HG03103 (cell line): ENCODE results near the gene ROCK1.
"Not testable (repeated sequence)": the region's sequence is repeated elsewhere in the genome, so short reads cannot be mapped to it uniquely, and the experiment has no call there.

Source experiments
- ATAC-seq: cut with Tn5 transposase; IDR thresholded peaks from one replicate; pipeline ENCODE4 v1.9.1; 2021; ENCODE audit warnings: low read depth; ENCODE audit not compliant: unreplicated experiment

Gene ROCK1

DNA sequence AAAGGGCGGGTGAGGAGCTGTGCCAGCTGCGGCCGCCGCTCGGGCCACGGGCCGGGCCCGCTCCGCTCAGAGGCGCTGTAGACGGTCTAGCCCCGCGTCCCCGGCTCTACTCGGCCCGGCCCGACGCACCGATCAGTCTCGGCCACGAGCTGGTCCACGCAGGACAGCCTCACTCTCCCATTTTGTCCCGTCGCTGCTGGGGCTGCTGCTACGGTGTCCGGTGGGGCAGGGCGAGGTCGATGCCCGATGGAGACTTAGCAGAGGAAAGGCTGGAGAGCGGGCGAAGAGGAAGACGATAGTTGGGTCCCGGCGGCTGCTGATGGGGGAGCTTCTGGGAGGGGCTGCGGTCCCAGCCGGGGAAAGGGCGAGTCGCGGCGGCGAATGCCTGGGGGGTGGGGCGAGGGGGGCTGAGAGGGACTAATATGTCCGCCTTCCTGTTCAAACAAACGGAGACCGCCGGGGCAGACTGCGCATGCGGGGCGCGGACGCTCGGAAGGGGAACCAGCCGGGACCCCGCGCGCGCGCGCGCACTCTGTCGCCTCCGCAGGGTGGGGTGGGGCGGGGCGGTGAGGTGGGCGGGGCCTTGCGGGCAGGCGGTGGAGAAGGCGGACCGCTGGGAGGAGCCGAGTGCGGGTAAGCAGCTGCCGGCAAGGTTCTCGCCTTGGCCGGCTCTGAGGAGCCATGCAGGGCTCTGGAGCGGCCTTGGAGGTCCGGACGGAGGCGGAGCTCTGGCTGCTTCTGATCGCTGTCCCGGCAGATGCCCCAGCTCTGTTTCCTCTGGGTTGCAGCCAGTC lies at the start of gene ROCK1:
TSS of gene ROCK1 (minus strand) at position 468 of the 794 bp plus-strand sequence. CDS start 903 bp downstream, outside the sequence.
- ATAC-seq = peak; percentile 89

DNA sequence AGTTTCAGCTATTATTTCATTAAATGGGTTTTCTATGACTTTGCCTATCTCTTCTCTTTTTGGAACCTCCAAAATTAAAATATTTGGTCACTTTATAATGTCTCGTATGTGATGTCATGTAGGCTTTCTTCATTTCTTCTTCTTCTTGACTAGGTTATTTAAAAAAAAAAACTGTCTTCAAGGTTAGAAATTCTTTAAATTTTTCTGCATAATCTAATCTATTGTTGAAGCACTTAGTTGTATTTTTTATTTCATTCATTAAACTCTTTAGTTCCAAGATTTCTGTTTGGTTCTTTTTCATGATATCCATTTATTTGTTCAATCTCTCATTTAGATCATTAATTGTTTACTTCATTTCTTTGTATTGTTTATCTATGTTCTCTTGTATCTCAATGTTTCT lies 43.8 kb upstream of the ROCK1 start:
- ATAC-seq = no peak

DNA sequence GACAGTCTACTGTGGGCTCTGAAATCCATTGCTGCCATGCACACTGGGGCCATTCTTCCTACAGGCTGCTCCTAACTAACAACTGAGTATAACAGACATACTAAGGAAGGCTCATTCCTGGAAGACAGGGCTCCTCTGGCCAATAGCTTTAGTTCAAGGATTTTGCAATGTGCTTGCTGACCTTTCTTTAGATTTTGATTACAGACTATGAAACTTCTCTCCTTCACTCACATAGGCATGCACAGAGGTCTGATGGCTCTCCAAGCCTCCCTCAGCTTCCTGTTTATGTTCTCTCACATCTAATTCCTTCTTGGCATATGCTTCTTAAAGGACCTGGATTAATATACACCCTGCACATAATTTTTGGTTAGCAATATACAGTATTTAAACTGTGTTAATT lies 34.4 kb upstream of the ROCK1 start:
- no peak for ATAC-seq

DNA sequence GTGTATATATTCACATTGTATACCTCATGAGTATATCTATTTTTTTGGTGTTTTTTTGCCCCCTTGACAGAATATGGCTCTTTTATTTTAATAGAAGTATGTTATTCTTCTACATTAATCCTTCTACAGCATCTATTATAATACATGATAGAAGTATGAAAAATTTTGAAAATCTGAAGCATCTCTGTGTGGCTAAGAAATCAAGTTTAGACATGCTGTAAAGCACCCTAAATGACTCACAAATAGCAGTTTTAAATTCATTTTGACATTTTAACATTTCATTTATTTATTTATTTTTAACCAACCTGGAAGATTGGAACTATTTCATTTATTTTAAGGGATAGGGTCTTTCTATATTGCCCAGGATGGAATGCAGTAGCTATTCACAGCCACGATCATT lies 33.8 kb upstream of the ROCK1 start:
- ATAC-seq = no peak

DNA sequence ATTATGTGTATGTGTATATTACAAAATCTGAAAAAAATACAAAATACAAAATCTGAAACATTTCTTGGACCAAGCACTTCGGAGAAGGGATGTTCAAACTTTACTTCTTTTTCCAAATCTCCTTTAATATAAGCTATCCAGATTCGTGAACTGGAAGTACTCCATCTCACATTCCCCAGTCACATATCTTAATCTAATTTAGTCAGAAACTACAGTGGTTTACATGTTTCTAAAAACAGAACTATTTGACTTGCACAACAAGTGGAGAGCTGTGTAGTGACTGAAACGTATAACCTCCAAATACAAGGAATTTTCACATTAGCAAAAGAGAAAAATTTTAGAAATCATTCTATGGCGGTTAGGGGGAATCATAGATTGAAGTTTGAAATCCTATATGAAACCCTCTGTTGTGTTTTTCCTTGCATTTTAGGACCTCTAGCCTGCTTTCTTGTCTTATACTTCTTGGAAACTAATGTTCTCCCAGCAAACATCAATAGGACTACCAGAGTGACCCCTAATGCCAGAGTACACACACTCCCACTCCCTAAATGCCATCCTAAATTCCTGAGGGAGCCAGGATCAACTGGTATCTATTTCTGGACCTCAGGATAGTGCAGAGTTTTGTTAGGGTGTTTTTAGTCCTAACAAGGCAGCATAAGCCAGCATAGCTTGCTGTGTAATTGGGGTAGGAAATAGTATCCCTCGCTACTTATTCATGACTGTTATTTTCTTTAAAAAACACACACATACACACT lies 30.2 kb upstream of the ROCK1 start:
- ATAC-seq = no peak

DNA sequence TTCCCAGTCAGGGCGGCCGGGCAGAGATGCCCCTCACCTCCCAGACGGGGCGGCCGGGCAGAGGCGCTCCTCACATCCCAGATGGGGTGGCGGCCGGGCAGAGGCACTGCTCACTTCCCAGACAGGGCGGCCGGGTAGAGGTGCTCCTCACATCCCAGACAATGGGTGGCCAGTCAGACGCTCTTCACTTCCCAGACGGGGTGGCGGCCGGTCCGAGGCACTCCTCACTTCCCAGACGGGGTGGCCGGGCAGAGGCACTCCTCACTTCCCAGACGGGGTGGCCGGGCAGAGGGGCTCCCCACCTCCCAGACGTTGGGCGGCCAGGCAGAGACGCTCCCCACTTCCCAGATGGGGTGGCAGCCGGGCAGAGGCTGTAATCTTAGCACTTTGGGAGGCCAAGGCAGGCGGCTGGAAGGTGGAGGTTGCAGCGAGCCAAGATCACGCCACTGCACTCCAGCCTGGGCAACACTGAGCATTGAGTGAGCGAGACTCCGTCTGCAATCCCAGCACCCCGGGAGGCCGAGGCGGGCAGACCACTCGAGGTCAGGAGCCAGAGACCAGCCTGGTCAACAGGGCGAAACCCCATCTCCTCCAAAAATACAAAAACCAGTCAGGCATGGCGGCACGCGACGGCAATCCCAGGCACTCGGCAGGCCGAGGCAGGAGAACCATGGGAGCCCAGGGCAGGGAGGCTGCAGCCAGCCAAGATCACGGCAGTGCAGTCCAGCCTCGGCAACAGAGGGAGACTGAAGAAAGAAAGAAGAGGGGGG lies 26.3 kb upstream of the ROCK1 start:
- not testable (repeated sequence) for ATAC-seq

DNA sequence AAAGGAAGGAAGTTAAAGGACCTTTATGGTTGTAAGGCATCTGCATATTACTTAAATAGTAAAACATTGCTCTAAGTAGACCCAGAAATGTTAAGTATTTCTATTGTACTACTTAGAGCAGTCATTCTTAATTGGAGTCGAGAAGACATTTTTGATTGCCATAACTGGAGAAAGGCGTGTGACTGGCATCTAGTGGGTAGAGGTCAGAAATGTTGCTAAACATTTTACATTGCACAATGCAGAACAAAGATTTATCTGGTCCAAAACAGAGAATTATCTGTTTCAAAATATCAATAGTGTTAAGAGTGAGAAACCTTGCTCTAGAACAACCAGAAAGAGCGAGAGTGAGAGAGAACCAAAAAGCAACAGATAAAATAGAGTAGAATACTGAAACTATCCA lies 23.3 kb upstream of the ROCK1 start:
- ATAC-seq = no peak

DNA sequence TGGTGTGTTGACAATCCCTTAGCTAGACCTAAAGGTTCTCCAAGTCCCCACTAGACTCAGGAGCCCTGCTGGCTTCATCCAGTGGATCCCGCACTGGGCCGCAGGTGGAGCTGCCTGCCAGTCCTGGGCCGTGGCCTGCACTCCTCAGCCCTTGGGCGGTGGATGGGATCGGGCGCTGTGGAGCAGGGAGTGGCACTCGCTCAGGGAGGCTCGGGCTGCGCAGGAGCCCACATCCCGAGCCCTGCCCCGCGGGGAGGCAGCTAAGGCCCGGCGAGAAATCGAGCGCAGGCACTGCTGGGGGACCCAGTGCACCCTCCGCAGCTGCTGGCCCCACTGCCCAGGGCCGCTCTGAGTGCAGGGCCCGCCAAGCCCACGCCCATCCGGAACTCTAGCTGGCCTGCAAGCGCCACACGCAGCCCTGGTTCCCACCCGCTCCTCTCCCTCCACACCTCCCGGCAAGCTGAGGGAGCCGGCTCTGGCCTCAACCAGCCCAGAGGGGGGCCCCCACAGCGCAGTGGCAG lies 20.8 kb upstream of the ROCK1 start:
- ATAC-seq = no peak

DNA sequence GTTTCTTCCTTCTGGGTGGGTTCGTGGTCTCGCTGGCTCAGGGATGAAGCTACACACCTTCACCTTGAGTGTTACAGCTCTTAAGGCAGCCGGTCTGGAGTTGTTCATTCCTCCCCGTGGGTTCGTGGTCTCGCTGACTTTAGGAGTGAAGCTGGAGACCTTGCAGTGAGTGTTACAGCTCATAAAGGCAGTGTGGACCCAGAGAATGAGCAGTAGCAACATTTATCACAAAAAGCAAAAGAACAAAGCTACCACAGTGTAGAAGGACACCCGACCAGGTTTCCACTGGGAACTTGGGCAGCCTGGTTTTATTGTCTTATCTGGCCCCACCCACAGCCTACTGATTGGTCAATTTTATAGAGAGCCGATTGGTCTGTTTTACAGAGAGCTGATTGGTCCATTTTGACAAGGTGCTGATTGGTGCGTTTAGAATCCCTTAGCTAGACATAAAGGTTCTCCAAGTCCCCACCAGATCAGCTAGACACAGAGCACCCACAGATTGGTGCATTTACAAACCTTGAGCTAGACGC lies 20.1 kb upstream of the ROCK1 start:
- ATAC-seq = no peak

DNA sequence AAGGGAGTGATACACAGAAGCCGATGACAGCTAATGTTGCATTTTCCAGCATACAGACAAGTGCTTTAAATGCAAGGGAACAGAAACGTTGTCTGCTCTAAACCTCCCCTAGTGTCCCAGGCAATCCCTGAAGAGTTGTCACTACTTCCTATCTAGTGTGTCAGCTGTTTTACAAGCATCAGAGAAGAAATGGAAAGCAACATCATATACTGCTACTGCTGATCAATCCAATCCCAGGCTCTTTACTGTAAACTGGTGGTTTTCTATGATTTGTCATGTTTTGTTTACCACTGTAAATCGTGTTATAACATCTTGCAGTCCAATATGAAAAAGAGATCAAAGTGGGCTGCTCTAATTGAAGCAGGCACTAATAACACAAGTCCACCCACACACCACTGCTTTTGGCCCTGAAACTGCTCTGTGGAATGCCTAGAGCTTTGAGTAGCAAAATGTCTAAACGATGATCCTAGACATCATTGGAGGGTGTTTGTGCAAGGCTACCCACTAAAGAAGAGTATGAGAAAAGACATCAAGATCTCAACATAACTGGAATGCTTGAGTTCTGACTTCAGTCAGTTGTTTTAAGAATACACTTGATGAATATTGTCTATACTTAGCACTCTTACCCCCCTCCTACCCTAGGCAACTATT lies 18.1 kb upstream of the ROCK1 start:
- no peak for ATAC-seq

DNA sequence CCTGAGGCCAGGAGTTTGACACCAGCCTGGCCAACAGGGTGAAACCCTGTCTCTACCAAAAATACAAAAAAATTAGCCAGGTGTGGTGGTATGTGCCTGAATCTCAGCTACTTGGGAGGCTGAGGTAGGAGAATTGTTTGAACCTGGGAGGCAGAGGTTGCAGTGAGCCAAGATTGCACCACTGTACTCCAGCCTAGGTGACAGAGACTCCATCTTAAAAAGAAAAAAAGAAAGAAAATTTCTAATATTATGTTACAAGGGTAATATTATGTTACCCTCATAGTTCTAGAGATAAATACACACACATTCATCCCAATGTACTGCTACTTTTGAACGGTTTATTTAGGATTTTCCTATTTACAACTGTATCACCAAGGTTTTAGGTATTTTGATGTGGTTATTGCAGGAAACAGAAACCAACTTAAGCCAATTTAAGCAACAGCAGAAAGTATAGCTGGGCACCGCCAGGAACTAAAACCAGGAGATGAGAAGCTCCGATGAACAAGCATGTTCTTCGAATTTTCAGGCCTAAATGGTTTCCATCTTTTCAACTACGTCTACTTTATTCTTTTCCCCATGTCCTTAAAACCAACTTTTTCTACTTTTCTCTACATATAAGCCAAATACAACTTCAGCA lies 11.8 kb upstream of the ROCK1 start:
- ATAC-seq = no peak

DNA sequence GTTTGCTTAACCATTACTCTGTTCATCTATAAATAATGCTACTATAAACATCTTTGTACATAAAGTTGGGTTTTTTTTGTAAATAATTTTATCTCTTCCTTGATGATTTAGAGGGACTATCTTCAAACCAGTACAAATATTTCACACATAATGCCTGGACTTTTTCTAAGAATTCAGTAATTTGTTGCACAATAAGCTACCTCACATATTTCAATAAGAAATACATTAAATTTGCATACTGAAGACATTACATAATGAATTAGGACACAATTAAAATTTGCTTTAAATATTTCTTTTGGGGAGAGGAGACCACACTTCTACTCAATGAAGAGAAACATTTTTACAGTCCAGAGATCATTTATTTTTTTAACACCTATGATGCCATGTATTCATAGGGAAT lies 7.2 kb upstream of the ROCK1 start:
- no peak for ATAC-seq

DNA sequence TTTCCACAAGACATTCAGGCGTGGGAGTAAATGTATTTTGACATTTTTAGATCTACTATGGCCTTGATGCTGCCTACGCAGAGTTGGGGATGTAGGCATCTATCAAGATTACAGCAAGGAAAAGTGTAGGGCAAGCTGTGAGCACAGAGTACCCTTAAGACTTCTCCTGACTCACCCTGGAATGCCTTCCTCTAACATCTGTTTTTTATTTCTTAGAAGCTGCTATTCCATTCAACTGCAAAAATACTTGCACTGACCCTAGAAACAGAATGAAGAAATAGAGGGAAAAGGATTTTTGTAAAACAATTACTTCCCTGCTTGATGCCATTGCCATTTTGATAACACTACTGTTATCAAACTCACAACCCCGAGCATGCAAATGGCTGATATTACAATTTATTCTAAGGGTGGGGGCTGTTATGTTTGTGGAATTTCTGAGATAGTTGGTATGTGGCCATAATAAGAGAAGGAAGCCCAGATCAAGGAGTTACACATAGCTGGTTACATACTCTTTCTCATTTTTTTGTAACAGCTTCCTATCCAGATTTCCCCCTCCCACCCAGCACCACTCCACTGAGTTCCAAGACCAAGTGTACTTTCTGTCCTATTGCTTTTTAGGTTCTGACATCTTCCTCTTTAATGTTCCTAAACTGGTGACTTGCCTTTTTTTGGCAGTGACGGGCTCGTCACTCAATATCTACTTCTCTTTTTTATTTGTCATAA lies 6.0 kb upstream of the ROCK1 start:
- no peak for ATAC-seq

DNA sequence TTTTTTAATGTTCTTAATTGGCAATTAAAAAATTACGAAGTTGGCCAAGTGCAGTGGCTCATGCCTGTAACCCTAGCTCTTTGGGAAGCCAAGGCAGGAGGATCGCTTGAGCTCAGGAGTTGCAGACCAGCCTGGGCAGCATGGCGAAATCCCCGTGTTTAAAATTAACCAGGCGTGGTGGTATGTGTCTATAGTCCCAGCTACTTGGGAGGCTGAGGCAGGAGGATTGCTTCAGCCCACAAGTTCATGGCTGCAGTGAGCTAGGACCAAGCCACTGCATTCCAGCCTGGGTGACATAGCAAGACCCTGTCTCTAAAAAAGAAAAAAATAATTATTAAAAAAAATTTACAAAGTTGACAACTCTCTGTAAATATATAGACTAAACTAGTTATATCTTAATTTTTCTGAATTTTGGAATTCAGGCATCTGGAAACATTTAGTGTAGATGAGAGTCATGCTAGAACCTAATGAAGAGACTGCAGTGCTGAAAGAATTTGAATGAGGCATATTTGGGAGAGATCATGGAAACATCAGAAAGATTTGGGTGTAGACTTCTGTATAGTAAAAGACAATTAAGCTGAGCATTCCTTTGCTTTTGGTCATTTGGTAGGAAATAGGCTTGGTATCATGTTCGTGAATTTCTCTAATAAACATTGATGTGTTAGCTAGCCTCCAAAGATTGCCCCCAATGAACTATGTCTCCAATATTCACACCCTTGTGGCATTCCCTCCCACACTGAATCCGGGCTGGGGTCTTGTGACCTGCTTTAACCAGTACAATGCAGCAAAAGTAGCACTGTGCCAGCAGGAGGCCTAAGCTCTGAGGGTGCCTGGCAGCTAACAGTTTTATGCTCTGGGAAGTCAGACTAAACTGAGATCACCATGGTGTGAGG lies 4.2 kb upstream of the ROCK1 start:
- ATAC-seq = no peak

DNA sequence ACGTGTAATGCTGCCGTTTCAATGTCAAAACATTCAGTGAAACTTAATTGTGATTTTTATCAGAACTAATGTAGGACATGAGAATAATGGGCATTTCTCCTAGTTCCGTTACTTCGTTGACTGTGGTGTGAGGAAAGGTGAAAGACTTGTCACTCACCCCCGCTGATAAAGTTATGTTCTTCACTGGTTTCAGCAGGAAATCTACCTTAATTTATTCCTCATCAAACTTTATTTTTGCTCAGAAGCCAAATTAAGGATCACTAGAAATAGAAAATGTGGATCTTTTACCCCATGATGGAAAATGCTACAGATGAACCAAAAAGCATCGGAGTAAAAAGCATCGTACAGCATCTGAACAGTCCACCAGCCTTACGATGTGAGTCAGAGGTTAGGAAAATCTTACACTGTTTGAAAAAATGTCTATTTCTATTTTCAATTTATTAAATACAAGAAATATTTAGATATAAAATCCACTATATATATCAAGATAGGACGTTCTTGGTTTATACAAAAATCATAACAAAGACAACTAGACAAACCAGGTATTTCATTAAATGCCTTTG lies 1.0 kb upstream of the ROCK1 start:
- ATAC-seq = no peak

DNA sequence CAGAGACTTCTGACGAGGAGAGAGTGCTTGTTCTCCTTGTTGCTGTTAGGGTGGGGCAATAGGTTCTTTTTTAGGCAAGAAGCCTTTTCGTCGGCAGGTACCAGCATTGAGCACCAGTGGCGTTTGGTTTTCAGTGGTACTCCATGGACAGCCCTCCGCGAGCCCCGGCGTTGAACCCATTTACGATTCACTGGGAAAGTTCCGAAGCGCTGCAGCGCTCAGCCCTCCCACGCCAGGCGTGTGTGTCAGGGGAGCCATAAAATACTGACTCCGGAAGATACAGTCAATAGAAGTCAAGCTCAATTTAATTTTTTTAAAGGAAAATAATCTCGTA lies 494 bp upstream of the ROCK1 start:
- no peak for ATAC-seq

DNA sequence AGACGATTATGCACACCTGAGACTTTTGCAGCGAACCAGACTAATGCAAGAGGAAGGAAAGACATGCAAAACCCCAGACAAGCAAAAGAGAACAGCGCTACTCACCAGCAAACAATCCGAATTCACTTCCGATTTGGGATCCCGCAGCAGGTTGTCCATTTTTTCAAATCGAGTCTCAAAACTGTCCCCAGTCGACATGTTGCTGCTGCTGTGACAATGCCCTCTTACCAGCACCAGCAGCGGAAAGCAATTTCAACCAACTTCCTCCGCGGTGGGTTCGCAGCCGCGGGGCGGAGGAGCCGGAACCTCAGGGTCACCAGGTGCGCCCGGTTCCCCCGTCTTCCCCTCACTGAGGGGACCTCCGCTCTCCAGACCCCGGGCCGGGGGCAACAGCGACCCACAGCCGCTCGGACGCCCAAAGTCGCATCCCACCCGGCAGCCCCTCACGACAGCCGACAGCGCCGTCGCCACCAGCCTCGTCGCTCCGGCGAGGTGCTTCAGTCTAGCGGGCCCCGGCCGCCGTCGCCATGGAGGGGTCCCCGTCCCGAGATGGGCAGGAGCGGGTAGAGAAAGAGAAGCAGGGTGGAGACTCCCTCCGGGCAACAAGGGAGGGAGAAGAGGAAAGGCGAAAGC lies 784 bp downstream of the ROCK1 start:
- ATAC-seq = peak; percentile 16
